GM12878 (cell line): Measurements from ENCODE around the gene FFAR2. TPM values are rescaled to one million over a fixed set of nuclear protein-coding genes. Genes with fewer than 3 reads are reported as not detected.

ENCODE experiments used
- ATAC-seq: fragments of 200-7000 bp; cut with Tn5 transposase; 3 replicates; pipeline ENCODE4 v1.9.1; 2020; ENCODE audit warnings: mild to moderate bottlenecking, moderate library complexity
- BruUV-seq: library from RNA; stranded (reverse); fragments of 400-500 nt; replicated peaks from 2 replicates; lab custom pipeline; 2021; lab: Mats Ljungman, UMichigan
- CTCF ChIA-PET: fragments of 300-600 bp; sonication (Branson Sonifier 250); formaldehyde crosslinking; extraction: SDS; loops from one replicate; lab custom pipeline; 2021; ENCODE audit warnings: inconsistent platforms; lab: Yijun Ruan, JAX
- POLR2A ChIA-PET: fragments of 350-600 bp; formaldehyde crosslinking; extraction: SDS; loops from one replicate; lab custom pipeline; 2021; ENCODE audit warnings: inconsistent platforms; lab: Charles Lee
- RAD21 ChIA-PET: fragments of 300-600 bp; sonication (Branson Sonifier 250); formaldehyde crosslinking; loops from one replicate; lab custom pipeline; 2023; ENCODE audit warnings: antibody characterized with exemption; ENCODE audit not compliant: unreplicated experiment; lab: Charles Lee
- SMC1A ChIA-PET: fragments of 300-600 bp; sonication (Branson Sonifier 250); formaldehyde crosslinking; loops from one replicate; lab custom pipeline; 2023; ENCODE audit not compliant: unreplicated experiment, uncharacterized antibody; lab: Charles Lee
- DNase-seq: peaks from one replicate; pipeline ENCODE4 v3.0.0-alpha.2; 2011; ENCODE audit warnings: low read depth, low spot score
- FAIRE-seq: peaks from 3 replicates; lab custom pipeline; 2011; peaks lifted over from hg19 to GRCh38; lab: Jason Lieb, UNC
- H2AFZ ChIP-seq: 2 replicates; pipeline ENCODE4 v1.6.0; 2011; ENCODE audit warnings: low read depth, low read length, control low read depth; ENCODE audit not compliant: control insufficient read depth
- H3K27ac ChIP-seq: 2 replicates; pipeline ENCODE4 v1.5.1; 2011; ENCODE audit warnings: control low read depth; ENCODE audit not compliant: control insufficient read depth, insufficient read depth
- H3K27me3 ChIP-seq, 2 experiments: replicated peaks in 1 of 2; 2 replicates each; pipeline versions ENCODE4 v1.6.0 to v1.6.1; 2011; ENCODE audit warnings: low read length in 1 of 2; ENCODE audit not compliant: control insufficient read depth in 2 of 2, insufficient read depth in 2 of 2
- H3K36me3 ChIP-seq, 2 experiments: 2 replicates each; pipeline ENCODE4 v1.5.1; 2011; ENCODE audit warnings: low read length in 1 of 2; ENCODE audit not compliant: control insufficient read depth in 2 of 2, insufficient read depth in 2 of 2
- H3K4me1 ChIP-seq: 2 replicates; pipeline ENCODE4 v1.6.1; 2011; ENCODE audit warnings: mild to moderate bottlenecking, low read length, moderate library complexity, mixed read lengths; ENCODE audit not compliant: control insufficient read depth, insufficient read depth
- H3K4me2 ChIP-seq: 2 replicates; pipeline ENCODE4 v1.6.0; 2011; ENCODE audit warnings: control low read depth; ENCODE audit not compliant: control insufficient read depth, insufficient read depth
- H3K4me3 ChIP-seq: fragments of 200-600 bp; sonication (generic); 2 replicates; pipeline ENCODE4 v1.5.1; 2016
- H3K79me2 ChIP-seq: 2 replicates; pipeline ENCODE4 v1.6.0; 2011; ENCODE audit warnings: low read length; ENCODE audit not compliant: control insufficient read depth, insufficient read depth
- H3K9ac ChIP-seq: 2 replicates; pipeline ENCODE4 v1.8.0; 2011; ENCODE audit warnings: low read length, control low read depth, mixed read lengths; ENCODE audit not compliant: control insufficient read depth, insufficient read depth
- H3K9me3 ChIP-seq: replicated peaks from 3 replicates; pipeline ENCODE4 v1.5.1; 2011; ENCODE audit warnings: mild to moderate bottlenecking, low read length; ENCODE audit not compliant: control insufficient read depth, insufficient read depth
- H4K20me1 ChIP-seq: 2 replicates; pipeline ENCODE4 v1.6.0; 2011; ENCODE audit not compliant: control insufficient read depth, insufficient read depth
- ASH2L ChIP-seq: fragments of 300-600, 200-600 bp; sonication (generic); IDR thresholded peaks from 2 replicates; pipeline ENCODE4 v1.6.1; 2017; ENCODE audit warnings: low read depth, mild to moderate bottlenecking, borderline replicate concordance
- IKZF2 ChIP-seq, 2 experiments: fragments of 450-650 bp; IDR thresholded peaks; 2 replicates each; pipeline ENCODE4 v1.6.1; 2017; ENCODE audit warnings: mild to moderate bottlenecking in 2 of 2, moderate library complexity in 2 of 2
- JUNB ChIP-seq: IDR thresholded peaks from 2 replicates; pipeline ENCODE4 v1.6.1; 2016; ENCODE audit warnings: antibody characterized with exemption, mild to moderate bottlenecking
- SMARCA5 ChIP-seq: fragments of 450-650 bp; IDR thresholded peaks from 2 replicates; pipeline ENCODE4 v1.6.1; 2017; ENCODE audit warnings: mild to moderate bottlenecking
- SRF ChIP-seq, 2 experiments: IDR thresholded peaks; 2 replicates each; pipeline ENCODE4 v1.6.1; 2011; ENCODE audit warnings: low read depth in 2 of 2, low read length in 2 of 2, mild to moderate bottlenecking in 1 of 2, moderate library complexity in 1 of 2
- WGBS: methylation state at CpG from one replicate; pipeline ENCODE4 v1.1.6; 2016; ENCODE audit warnings: low lambda C conversion rate; ENCODE audit not compliant: insufficient replicate concordance, insufficient coverage; ENCODE audit errors: missing lambda C conversion rate; 5-methylcytosine and 5-hydroxymethylcytosine counted together
- in situ Hi-C: fragments of 300-500 bp; cut with MboI; formaldehyde crosslinking; loops from 9 replicates; pipeline ENCODE4 v1.14.3; 2018; ENCODE audit warnings: mixed read lengths
- intact Hi-C: fragments of 100-400 bp; cut with micrococcal nuclease; formaldehyde crosslinking; loops from one replicate; pipeline ENCODE4 v1.14.2; 2022; ENCODE audit not compliant: unreplicated experiment
- polyA plus RNA-seq, 11 experiments: library from polyadenylated mRNA; depleted of rRNA in 4 of 11; unstranded in 6 of 11; stranded (reverse) in 5 of 11; fragments of >200 nt; fragmentation: Nextera tagmentation in 4 of 11; fragmentation: Illumina TruSeq in 1 of 11; extraction: Ambion mirVana in 4 of 11; extraction: Trizol in 1 of 11; gene quantifications; 1 replicate in 1 of 11; 2 replicates in 10 of 11; pipeline versions ENCODE4 v1.2.1 to v1.2.3, GENCODE V29; 2011 to 2016; ENCODE audit warnings: inconsistent platforms in 2 of 11, missing spikeins in 2 of 11, low read depth in 1 of 11
- total RNA-seq, 4 experiments: library from RNA; depleted of rRNA in 3 of 4; stranded (reverse); fragments of >200 nt in 3 of 4; fragmentation: Illumina TruSeq in 1 of 4; extraction: Trizol in 1 of 4; gene quantifications; 2 replicates each; pipeline versions ENCODE4 v1.2.1 to v1.2.3, GENCODE V29; 2013 to 2021
- TF ChIP-seq, protein P1 (sequence below): IDR thresholded peaks from 2 replicates; pipeline ENCODE4 v1.6.1; 2011; ENCODE audit warnings: borderline replicate concordance, low read depth, mild to moderate bottlenecking, moderate library complexity, low read length; ENCODE audit not compliant: insufficient read depth, poor library complexity, severe bottlenecking
- TF ChIP-seq, protein P2 (sequence below): IDR thresholded peaks from 2 replicates; pipeline ENCODE4 v1.6.1; 2011; ENCODE audit warnings: low read depth, mild to moderate bottlenecking, low read length, moderate library complexity, borderline replicate concordance; ENCODE audit errors: extremely low read depth

The FFAR2 gene
- total and polyA plus RNA-seq, 10 of the 15 experiments (the other 5 are each of a cell fraction or from before 2014, with no cell fraction given), result 0.05 to 4.0 (median 2.1) TPM

DNA sequence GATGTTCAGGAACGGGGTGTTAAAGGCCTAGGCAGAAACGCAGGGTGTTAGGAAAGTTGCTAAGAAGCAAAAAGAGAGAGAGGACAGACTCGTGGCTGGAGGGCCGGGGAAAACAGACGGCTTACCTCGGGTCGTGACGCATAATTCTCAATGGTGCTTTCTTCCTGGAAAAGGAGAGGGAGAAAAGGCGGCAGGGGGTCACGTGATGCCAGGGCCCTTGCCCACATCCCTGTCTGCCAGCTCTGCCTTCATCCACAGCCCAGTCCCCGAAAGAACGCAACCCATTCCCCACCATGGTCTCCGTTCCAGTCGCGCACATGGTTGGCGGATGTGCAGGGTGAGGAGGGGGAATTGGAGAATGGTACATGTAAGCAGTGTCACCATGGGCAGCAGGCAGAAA lies 40.6 kb downstream of the FFAR2 start:
- H4K20me1 ChIP-seq, result no peaks in the 10 kb centered on the region
- H3K4me3 ChIP-seq, result no peak overlapping the region
- ChIA-PET CTCF (interaction anchor here (0.9 to 2.8 kb wide), 4 partner anchors 11 to 136 kb away, joined by 4 to 9 read pairs (median 6); no protein-coding TSS in a partner anchor), SMC1A (interaction anchor here (4.0 kb wide), 1 partner anchor 19 kb away, joined by 14 read pairs; no protein-coding TSS in a partner anchor), POLR2A (no interaction called here), RAD21 (interaction anchor here (1.0 kb wide), 1 partner anchor 135 kb away, joined by 3 read pairs; no protein-coding TSS in a partner anchor)
- in situ Hi-C loops, result no loop called here
- H3K36me3 ChIP-seq, result no peaks in the 10 kb centered on the region
- FAIRE-seq (no peak), ATAC-seq (no peak), DNase-seq (no peak)
- peaks cover 14% of the 10 kb centered on the region for H3K4me1 ChIP-seq
- 73% methylated on average over 16 of the region's 16 CpGs for WGBS
- no peaks in the 10 kb centered on the region for H3K9me3 ChIP-seq
- TF ChIP-seq SMARCA5 (no peak), ASH2L (no peak), IKZF2 (IDR thresholded peaks at IDR 0.05) (no peak), SRF (IDR thresholded peaks at IDR 0.05; ENCODE audit: low read depth in 2 of 2, low read length in 2 of 2) (no peak), JUNB (no peak)
- TF ChIP-seq, protein P1, sequence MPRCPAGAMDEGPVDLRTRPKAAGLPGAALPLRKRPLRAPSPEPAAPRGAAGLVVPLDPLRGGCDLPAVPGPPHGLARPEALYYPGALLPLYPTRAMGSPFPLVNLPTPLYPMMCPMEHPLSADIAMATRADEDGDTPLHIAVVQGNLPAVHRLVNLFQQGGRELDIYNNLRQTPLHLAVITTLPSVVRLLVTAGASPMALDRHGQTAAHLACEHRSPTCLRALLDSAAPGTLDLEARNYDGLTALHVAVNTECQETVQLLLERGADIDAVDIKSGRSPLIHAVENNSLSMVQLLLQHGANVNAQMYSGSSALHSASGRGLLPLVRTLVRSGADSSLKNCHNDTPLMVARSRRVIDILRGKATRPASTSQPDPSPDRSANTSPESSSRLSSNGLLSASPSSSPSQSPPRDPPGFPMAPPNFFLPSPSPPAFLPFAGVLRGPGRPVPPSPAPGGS, result no peak
- TF ChIP-seq, protein P2, sequence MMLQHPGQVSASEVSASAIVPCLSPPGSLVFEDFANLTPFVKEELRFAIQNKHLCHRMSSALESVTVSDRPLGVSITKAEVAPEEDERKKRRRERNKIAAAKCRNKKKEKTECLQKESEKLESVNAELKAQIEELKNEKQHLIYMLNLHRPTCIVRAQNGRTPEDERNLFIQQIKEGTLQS, result no peak
- H3K27me3 ChIP-seq, result peaks cover 0 to 2% of the 10 kb centered on the region in 2 experiments; a peak in 1 of 4 replicates
- H3K9ac ChIP-seq, result no peak overlapping the region
- no peak overlapping the region for H3K27ac ChIP-seq
- no peaks in the 10 kb centered on the region for H3K79me2 ChIP-seq
- no TSS peak for BruUV-seq
- intact Hi-C loops, result no loop called here
- H3K4me2 ChIP-seq, result no peak overlapping the region
- no peak overlapping the region for H2AFZ ChIP-seq
